Colonic mucosa (tissue), 4 donors: Measurements from ENCODE around the gene C19orf47. TPM values are rescaled to one million over a fixed set of nuclear protein-coding genes. Genes with fewer than 3 reads are reported as not detected.

ENCODE experiments used
- DNase-seq: peaks from one replicate; pipeline ENCODE4 v3.0.0-alpha.2; 2020
- H3K27ac ChIP-seq: fragments of 200-600 bp; one replicate; pipeline ENCODE4 v1.8.0; 2021
- H3K27me3 ChIP-seq: fragments of 200-600 bp; one replicate; pipeline ENCODE4 v1.8.0; 2021
- H3K36me3 ChIP-seq: fragments of 200-600 bp; one replicate; pipeline ENCODE4 v1.8.0; 2021
- H3K4me1 ChIP-seq: fragments of 200-600 bp; one replicate; pipeline ENCODE4 v1.8.0; 2021; ENCODE audit warnings: mild to moderate bottlenecking
- H3K4me3 ChIP-seq: fragments of 200-600 bp; one replicate; pipeline ENCODE4 v1.8.0; 2021
- H3K9ac ChIP-seq, 2 donors: one replicate each; pipeline ENCODE4 v1.7.0; 2013; ENCODE audit warnings: control low read depth in 2 of 2, low read depth in 2 of 2, low read length in 2 of 2
- H3K9me3 ChIP-seq: fragments of 200-600 bp; one replicate; pipeline ENCODE4 v1.8.0; 2021
- CTCF ChIP-seq: fragments of 200-600 bp; IDR thresholded peaks from one replicate; pipeline ENCODE4 v1.8.0; 2022; ENCODE audit warnings: antibody characterized with exemption, mild to moderate bottlenecking
- intact Hi-C: fragments of 100-400 bp; cut with DNase I; formaldehyde crosslinking; loops from one replicate; pipeline ENCODE4 v1.14.1; 2022
- total RNA-seq, 2 donors: library from RNA; stranded (reverse); fragmentation: NEBNext Ultra II Directional in 1 of 2; extraction: Animal tissue kit (Norgen Biotek cat#: 25700) in 1 of 2; gene quantifications; one replicate each; pipeline ENCODE4 v1.2.1, GENCODE V29; 2021
- donor health status: healthy.
- donor health status: DM: no; HTN: no; CAD: no.
- donor health status: DM: no; HTN: no; CAD: no.

Gene C19orf47
- total RNA-seq, 2 donors from 2014 or later: 9.2 to 14.9 TPM

- TF ChIP-seq CTCF: no peak
- no peak overlapping the region for H3K27ac ChIP-seq
- H3K36me3 ChIP-seq: no peaks in the 10 kb centered on the region
- H3K4me1 ChIP-seq: no peaks in the 10 kb centered on the region
- DNase-seq: no peak
- no peak overlapping the region for H3K9ac ChIP-seq
- H3K27me3 ChIP-seq: no peaks in the 10 kb centered on the region
- H3K9me3 ChIP-seq: no peaks in the 10 kb centered on the region
- no peak overlapping the region for H3K4me3 ChIP-seq
- intact Hi-C loops: no loop called here
Measured at GRCh38 chr19:40393894-40394815, 46.0 kb upstream of the C19orf47 start.

- intact Hi-C loops: no loop called here
- peak; percentile 43 for DNase-seq
- Histone ChIP-seq H3K9me3 (no peaks in the 10 kb centered on the region), H3K9ac (no peak overlapping the region), H3K27ac (no peak overlapping the region), H3K4me3 (no peak overlapping the region), H3K36me3 (no peaks in the 10 kb centered on the region), H3K4me1 (no peaks in the 10 kb centered on the region), H3K27me3 (no peaks in the 10 kb centered on the region)
- peak; percentile 23 for TF ChIP-seq CTCF
Measured at GRCh38 chr19:40392894-40393517, 44.8 kb upstream of the C19orf47 start.

GRCh38 chr19:40392123-40392522, 43.9 kb upstream of the C19orf47 start:
- no peak for TF ChIP-seq CTCF
- Histone ChIP-seq H3K4me3 (no peak overlapping the region), H3K4me1 (no peaks in the 10 kb centered on the region), H3K9ac (no peak overlapping the region), H3K27me3 (no peaks in the 10 kb centered on the region), H3K36me3 (no peaks in the 10 kb centered on the region), H3K27ac (no peak overlapping the region), H3K9me3 (no peaks in the 10 kb centered on the region)
- no peak for DNase-seq
- intact Hi-C loops: no loop called here

GRCh38 chr19:40390084-40390742, 42.0 kb upstream of the C19orf47 start, which contains the start of gene HIPK4:
Gene HIPK4, minus strand, starts transcription at chr19:40390181. Its CDS starts 279 bp downstream, at chr19:40389902.
- intact Hi-C loops: no loop called here
- Histone ChIP-seq H3K9ac (no peak within 1 kb of the TSS), H3K4me3 (no peak within 1 kb of the TSS), H3K4me1 (no peaks in the 10 kb centered on the region), H3K27ac (no peak within 1 kb of the TSS), H3K36me3 (no peaks in the 10 kb centered on the region), H3K27me3 (no peaks in the 10 kb centered on the region), H3K9me3 (no peaks in the 10 kb centered on the region)
- no peak for TF ChIP-seq CTCF
- no peak for DNase-seq

- no peak for TF ChIP-seq CTCF
- no peaks in the 10 kb centered on the region for H3K4me1 ChIP-seq
- intact Hi-C loops: no loop called here
Measured at GRCh38 chr19:40389404-40390083, 41.3 kb upstream of the C19orf47 start.

More at GRCh38 chr19:40389404-40390083, 41.3 kb upstream of the C19orf47 start:
- H3K4me3 ChIP-seq: no peak overlapping the region
- no peaks in the 10 kb centered on the region for H3K9me3 ChIP-seq
- H3K27ac ChIP-seq: no peak overlapping the region
- no peak overlapping the region for H3K9ac ChIP-seq
- H3K36me3 ChIP-seq: no peaks in the 10 kb centered on the region
- DNase-seq: no peak
- H3K27me3 ChIP-seq: no peaks in the 10 kb centered on the region
